Type B pancreatic cell (in vitro differentiated cells): ENCODE results near the gene PDLIM5. TPM values are rescaled to one million over a fixed set of nuclear protein-coding genes. Genes with fewer than 3 reads are reported as not detected.

ENCODE experiments used
- DNase-seq: peaks from one replicate; pipeline ENCODE4 v3.0.0; 2021; ENCODE audit warnings: mixed read lengths; ENCODE audit not compliant: unreplicated experiment; ENCODE audit errors: extremely low spot score
- H3K27ac Mint-ChIP-seq: 2 replicates; pipeline ENCODE4 v1.8.0; 2021; ENCODE audit warnings: mild to moderate bottlenecking, mixed read lengths
- H3K27me3 Mint-ChIP-seq: 2 replicates; pipeline ENCODE4 v1.8.0; 2021; ENCODE audit warnings: mixed read lengths
- H3K36me3 Mint-ChIP-seq: 2 replicates; pipeline ENCODE4 v1.8.0; 2021; ENCODE audit warnings: mixed read lengths
- H3K4me1 Mint-ChIP-seq: one replicate; pipeline ENCODE4 v1.8.0; 2021; ENCODE audit warnings: mixed read lengths; ENCODE audit not compliant: unreplicated experiment
- H3K4me3 Mint-ChIP-seq: 2 replicates; pipeline ENCODE4 v1.8.0; 2021; ENCODE audit warnings: mild to moderate bottlenecking, mixed read lengths
- H3K9me3 Mint-ChIP-seq: 2 replicates; pipeline ENCODE4 v1.8.0; 2021; ENCODE audit warnings: mixed read lengths
- total RNA-seq: library from RNA; stranded (reverse); gene quantifications from 2 replicates; pipeline ENCODE4 v1.2.1, GENCODE V29; 2021; ENCODE audit warnings: low replicate concordance
- TF ChIP-seq, protein P1 (sequence below): fragments of 200-600 bp; sonication (generic); conservative IDR thresholded peaks from 2 replicates; pipeline ENCODE4 v1.5.0; 2021; ENCODE audit warnings: antibody characterized with exemption, mild to moderate bottlenecking

PDLIM5 gene
- total RNA-seq, 1 donor from 2014 or later, result 76.7 TPM

DNA sequence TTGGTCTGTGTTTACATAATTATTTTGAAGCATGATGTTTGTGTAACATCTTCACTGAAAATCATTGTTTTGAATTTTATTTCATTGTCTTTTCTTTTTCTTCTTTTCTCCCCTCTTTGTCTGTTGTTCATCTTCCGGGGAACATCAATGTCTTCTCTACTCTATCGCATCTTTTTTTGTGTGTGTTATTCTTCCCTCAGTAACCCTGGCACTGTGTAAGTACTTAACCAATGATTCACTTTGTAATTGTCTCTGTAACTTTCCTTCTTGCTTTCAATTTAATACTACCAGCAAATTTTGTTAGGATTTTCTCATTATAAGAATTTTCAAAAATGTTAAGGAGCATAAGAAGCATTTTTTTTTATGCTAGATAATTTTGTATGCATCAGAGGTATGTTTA is 130.8 kb downstream of the PDLIM5 start:
- TF ChIP-seq, protein P1, sequence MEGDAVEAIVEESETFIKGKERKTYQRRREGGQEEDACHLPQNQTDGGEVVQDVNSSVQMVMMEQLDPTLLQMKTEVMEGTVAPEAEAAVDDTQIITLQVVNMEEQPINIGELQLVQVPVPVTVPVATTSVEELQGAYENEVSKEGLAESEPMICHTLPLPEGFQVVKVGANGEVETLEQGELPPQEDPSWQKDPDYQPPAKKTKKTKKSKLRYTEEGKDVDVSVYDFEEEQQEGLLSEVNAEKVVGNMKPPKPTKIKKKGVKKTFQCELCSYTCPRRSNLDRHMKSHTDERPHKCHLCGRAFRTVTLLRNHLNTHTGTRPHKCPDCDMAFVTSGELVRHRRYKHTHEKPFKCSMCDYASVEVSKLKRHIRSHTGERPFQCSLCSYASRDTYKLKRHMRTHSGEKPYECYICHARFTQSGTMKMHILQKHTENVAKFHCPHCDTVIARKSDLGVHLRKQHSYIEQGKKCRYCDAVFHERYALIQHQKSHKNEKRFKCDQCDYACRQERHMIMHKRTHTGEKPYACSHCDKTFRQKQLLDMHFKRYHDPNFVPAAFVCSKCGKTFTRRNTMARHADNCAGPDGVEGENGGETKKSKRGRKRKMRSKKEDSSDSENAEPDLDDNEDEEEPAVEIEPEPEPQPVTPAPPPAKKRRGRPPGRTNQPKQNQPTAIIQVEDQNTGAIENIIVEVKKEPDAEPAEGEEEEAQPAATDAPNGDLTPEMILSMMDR, result no peak
- H3K9me3 Mint-ChIP-seq, result no peaks in the 10 kb centered on the region
- H3K36me3 Mint-ChIP-seq, result peaks cover 6% of the 10 kb centered on the region
- H3K27ac Mint-ChIP-seq, result no peak overlapping the region
- H3K4me1 Mint-ChIP-seq, result no peaks in the 10 kb centered on the region
- H3K4me3 Mint-ChIP-seq, result no peak overlapping the region
- no peaks in the 10 kb centered on the region for H3K27me3 Mint-ChIP-seq
- DNase-seq, result no peak

DNA sequence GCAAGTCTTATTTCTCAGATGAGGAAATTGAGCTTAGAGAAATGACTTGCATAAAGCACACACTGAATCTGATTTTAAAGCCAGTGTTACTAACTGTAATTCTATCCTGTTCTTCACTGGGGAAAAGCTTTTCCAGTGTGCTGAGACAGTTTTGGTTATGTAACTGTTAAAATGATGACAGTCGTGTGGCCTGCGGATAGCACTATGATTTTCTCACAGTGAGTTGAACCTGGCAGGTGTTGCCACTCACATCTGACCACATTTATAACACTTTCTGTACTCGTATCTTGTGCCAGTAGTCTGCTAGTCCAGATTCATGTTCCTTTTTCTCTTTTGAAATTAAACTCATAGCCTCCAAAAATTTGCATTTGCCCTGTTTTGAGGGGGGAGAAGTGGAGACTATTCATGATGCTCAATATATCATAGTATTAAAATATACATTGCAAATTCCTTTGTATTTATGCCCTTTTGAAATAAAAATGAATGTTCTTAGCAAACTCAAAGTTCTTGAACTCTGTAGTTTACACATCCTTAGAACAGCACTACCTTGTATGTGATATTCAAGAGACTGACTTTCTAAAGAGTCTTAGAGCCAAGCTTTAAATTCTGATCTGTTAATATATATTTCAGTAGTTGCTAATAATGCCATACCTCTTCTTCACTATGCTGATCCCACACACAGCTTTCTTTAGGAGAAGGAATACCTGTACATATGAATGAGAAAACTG is 132.3 kb downstream of the PDLIM5 start:
- Mint-ChIP-seq H3K27ac (no peak overlapping the region), H3K9me3 (no peaks in the 10 kb centered on the region), H3K27me3 (no peaks in the 10 kb centered on the region), H3K4me3 (no peak overlapping the region), H3K36me3 (peaks cover 9% of the 10 kb centered on the region), H3K4me1 (no peaks in the 10 kb centered on the region)
- DNase-seq, result no peak
- TF ChIP-seq, protein P1, result no peak

DNA sequence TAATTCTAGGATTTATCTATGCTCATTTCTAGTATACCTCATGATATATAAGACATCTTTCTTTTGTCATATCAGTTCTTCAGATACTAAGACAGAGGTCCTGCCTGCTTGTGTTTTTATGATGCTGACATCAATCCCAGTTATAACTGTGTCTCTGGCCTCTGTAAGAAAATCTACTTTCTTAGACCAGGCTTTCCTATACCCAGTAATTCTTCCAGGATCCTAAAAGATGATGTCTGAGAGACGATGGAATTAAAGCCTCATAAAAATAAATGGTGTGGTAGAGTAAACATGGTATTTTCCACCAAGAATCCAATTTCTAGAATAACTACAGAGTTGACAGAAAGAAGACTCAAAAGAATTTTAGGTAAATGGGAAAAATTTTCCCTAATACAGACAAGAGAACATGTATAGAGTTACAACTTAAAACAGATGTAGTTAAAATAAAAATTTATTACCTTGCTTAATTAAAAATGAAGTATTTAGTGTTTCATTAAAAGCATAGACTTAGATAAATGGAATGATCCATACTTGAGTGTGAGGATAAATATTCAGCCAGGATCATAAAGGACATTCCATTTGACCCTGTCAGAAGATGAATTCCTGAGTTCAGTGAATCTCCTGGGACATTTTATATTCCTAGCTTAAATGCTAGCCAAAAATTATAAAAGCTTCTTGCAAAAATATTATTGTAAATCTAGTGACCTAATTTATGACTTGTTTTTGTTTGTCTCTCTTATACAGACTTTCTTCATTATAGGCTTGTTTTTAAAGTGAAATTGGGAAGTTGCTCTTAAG is 137.4 kb downstream of the PDLIM5 start:
- no peaks in the 10 kb centered on the region for H3K9me3 Mint-ChIP-seq
- DNase-seq, result no peak
- no peak overlapping the region for H3K27ac Mint-ChIP-seq
- H3K36me3 Mint-ChIP-seq, result peaks cover 18% of the 10 kb centered on the region
- no peaks in the 10 kb centered on the region for H3K4me1 Mint-ChIP-seq
- TF ChIP-seq, protein P1, result no peak
- H3K4me3 Mint-ChIP-seq, result no peak overlapping the region
- no peaks in the 10 kb centered on the region for H3K27me3 Mint-ChIP-seq

DNA sequence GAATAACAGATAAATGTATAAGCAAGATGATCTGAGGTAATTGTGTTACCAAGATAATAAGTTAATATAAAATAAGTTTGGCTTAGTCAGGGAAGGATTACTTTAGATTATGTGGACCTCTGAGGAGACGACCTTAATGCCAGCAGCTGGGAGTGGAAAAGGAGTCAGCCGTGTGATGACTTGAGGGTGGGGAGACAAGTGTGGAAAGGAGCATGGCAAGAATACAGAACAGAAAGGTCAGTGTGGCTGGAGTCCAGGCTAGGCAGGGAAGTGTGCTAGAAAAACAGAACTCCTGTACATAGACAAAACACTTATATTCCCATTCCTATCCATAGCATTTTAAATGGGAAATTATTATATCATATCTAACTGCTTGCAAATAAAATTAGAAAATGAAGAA is 138.8 kb downstream of the PDLIM5 start:
- no peak for DNase-seq
- H3K4me3 Mint-ChIP-seq, result no peak overlapping the region
- TF ChIP-seq, protein P1, result no peak
- H3K4me1 Mint-ChIP-seq, result no peaks in the 10 kb centered on the region
- H3K27ac Mint-ChIP-seq, result no peak overlapping the region
- no peaks in the 10 kb centered on the region for H3K27me3 Mint-ChIP-seq
- H3K9me3 Mint-ChIP-seq, result no peaks in the 10 kb centered on the region
- peaks cover 18% of the 10 kb centered on the region for H3K36me3 Mint-ChIP-seq

DNA sequence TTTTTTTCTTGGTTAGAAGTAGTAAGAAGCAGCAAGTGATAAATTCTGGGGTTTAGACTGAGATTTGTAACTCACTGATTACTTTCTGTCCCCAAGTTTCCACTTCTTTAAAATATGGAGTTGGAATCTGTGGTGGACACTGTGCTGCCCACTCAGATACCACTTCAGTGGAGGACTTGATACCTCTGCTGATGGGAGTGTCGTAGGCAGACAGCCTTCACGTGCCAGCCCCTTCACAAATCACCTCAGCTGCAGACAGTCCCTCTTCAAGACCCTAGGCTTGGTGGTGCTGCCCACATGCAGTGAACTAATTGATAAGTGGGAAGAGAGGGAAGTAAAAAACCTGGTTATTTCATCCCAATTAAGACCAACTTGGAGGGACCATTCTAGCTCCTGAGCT is 139.5 kb downstream of the PDLIM5 start:
- DNase-seq, result no peak
- Mint-ChIP-seq H3K27ac (no peak overlapping the region), H3K4me3 (no peak overlapping the region), H3K9me3 (no peaks in the 10 kb centered on the region), H3K27me3 (no peaks in the 10 kb centered on the region), H3K36me3 (peaks cover 19% of the 10 kb centered on the region), H3K4me1 (peaks cover 5% of the 10 kb centered on the region)
- TF ChIP-seq, protein P1, result no peak
